Ovary (tissue), 3 donors: ENCODE data around the gene IDUA.

Source experiments
- CTCF ChIP-seq, 3 donors: fragments of 450-650 bp in 2 of 3; fragments of 200-600 bp in 1 of 3; IDR thresholded peaks; one replicate each; pipeline versions ENCODE4 v1.5.1 to v1.8.0; 2016 to 2022; ENCODE audit warnings: antibody characterized with exemption in 3 of 3, mild to moderate bottlenecking in 1 of 3
- POLR2A ChIP-seq: fragments of 450-650 bp; IDR thresholded peaks from one replicate; pipeline ENCODE4 v1.6.1; 2017; ENCODE audit warnings: antibody characterized with exemption, mild to moderate bottlenecking, moderate library complexity
- donor health status: DM: no; HTN: no; CAD: no.

GRCh38 chr4:1015179-1015578, 28.3 kb downstream of the IDUA start:
- TF ChIP-seq CTCF (IDR thresholded peaks at IDR 0.05) (no peak), POLR2A (no peak)
